GM19023 (cell line): ENCODE results near the gene APOOL.
"Not testable (repeated sequence)": the region's sequence is repeated elsewhere in the genome, so short reads cannot be mapped to it uniquely, and the experiment has no call there.

Experiments used
- ATAC-seq: cut with Tn5 transposase; IDR thresholded peaks from one replicate; pipeline ENCODE4 v1.9.1; 2021; ENCODE audit warnings: mild to moderate bottlenecking, moderate library complexity; ENCODE audit not compliant: unreplicated experiment

The APOOL gene

GRCh38 chrX:85003655-85004244, at the start of gene APOOL:
Gene APOOL, plus strand, starts transcription at chrX:85003877. Its CDS starts 36 bp downstream, at chrX:85003913.
- ATAC-seq = peak; percentile 99

DNA sequence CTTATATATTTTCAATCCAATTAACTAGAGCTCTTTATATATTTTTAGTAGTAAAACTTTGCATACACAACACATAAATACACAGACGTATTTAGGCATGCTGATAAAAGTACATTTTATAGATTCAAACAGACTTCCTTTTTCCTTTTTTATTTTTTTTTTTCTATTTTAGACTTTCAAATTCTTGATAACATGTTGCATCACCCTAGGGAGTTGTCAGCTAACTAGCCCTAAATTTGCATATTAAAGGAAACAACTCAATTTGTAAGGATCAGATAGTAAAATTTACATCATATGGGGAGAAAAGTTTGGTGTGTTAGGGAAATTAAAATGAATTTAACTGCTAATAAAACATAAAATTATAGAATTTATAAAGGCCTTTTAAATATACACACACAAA, 47.4 kb upstream of the APOOL start:
- ATAC-seq = no peak

DNA sequence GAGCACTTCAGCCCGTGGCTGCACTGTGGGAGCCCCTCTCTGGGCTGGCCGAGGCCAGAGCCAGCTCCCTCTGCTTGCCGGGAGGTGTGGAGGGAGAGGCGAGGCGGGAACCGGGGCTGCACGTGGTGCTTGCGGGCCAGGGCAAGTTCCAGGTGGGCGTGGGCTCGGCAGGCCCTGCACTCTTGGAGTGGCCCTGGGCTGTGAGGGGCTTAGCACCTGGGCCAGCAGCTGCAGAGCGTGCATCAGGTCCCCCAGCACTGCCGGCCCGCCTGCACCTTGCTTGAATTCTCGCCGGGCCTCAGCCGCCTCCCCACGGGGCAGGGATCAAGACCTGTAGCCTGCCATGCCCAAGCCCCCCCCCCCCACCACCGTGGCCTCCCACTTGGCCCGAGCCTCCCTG, 28.9 kb upstream of the APOOL start:
- no peak for ATAC-seq

- not testable (repeated sequence) for ATAC-seq
Measured at GRCh38 chrX:84991739-84992138, 11.9 kb upstream of the APOOL start.

DNA sequence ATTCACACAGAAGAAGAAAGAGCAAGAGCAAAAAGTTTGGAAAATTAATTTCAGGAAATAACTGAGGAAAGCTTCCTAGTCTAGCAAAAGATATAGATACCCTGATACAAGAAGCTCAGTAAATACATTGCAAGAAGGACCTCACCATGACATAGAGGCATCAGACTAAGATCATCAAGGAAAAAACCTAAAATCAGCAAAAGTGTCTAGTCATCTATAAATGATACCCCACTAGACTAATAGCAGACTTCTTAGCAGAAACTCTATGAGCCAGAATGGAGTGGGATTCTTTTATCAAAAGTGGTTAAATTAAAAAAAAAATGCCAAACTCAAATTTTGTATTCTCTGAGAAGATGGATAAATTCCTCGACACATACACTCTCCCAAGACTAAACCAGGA, 10.5 kb upstream of the APOOL start:
- no peak for ATAC-seq

- ATAC-seq = no peak
Measured at GRCh38 chrX:85001344-85001743, 2.3 kb upstream of the APOOL start.

DNA sequence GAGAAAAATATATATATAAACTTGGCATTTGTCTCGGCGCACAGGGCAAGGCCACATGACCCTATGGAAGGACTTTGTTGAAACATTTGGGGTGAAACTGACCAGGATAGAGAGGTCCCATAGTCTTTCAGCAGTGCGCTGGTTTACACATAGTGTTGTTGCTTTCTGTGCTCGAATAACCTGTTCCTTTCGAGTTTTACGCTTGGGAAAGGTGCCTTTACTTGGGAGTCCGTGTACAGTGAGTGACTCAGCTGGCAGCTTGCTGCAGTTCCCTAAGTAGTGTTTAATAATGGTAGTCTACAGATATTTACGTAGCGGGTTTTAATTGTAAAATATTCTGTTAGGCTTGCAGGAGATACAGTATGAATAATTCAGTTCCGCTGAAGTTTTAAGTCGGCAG, 578 bp downstream of the APOOL start:
- no peak for ATAC-seq

GRCh38 chrX:85012098-85012497, 8.4 kb downstream of the APOOL start:
- ATAC-seq = no peak

DNA sequence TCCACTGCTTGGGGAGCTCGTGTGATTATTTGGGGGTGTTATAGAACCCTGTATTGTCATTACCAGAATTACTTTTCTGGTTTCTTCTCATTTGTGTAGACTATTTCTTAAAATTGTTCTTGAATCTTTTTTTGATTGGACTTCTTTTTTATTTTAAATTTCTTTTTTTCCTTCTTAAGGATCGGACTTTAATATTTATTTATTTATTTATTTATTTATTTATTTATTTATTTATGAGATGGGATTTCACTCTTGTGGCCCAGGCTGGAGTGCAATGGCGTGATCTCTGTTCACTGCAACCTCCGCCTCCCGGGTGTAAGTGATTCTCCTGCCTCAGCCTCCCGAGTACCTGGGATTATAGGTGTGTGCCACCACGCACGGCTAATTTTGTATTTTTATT, 11.7 kb downstream of the APOOL start:
- not testable (repeated sequence) for ATAC-seq

DNA sequence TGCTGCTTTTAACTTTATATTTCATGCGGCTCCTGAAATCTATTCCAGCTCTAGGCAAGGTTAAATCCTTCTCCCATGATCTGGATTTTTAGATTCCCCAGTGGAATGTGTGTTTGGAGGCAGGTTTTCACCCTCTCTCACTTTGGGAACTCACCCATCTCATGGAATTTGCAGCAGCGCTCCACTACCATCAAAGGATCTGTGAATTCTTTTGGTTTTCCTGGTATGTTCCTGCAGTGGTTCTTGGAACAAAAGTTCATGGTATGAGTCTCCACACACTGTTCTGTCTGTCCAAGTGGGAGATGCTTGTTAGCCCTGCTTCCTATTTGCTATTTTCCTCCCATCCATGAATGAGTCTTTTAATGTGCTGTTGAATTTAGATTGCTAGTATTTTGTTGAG, 14.0 kb downstream of the APOOL start:
- ATAC-seq = no peak

DNA sequence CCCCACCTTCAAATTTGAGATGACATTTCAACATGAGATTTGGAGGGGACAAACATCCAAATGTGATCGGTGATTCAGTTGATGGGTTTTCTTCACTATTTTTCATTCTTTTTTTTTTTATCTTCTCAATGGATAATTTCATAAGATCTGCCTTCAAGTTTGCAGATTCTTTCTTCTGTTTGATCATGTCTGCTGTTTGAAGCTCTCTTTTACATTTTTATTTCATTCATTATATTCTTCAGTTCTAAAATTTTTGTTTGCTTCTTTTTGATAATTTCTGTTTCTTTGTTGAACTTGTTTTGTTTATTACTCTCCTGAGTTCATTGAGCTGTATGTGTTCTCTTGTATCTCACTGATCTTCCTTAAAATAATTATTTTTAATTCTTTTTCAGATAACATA, 14.8 kb downstream of the APOOL start:
- ATAC-seq = no peak

DNA sequence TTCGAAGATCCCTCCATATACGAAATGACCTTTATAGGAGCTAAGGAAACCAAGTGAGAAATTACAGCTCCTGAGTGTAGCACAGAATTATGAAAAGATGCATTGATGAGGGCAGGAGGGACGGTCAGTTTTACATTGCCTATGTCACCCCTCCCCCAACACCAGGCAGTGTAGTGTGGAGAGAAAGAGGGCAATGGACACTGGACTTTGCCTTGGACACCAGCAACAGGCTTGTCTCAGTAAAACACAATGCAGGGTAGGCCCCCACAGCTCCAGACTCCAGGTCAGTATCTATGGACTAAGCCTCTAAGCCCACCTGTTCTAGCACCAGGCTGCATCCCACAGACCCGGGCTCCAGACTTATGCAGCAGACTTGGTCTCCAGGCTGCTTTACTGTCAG, 16.5 kb downstream of the APOOL start:
- no peak for ATAC-seq

- no peak for ATAC-seq
Measured at GRCh38 chrX:85024044-85024443, 20.4 kb downstream of the APOOL start.

- no peak for ATAC-seq
Measured at GRCh38 chrX:85024562-85024961, 20.9 kb downstream of the APOOL start.

DNA sequence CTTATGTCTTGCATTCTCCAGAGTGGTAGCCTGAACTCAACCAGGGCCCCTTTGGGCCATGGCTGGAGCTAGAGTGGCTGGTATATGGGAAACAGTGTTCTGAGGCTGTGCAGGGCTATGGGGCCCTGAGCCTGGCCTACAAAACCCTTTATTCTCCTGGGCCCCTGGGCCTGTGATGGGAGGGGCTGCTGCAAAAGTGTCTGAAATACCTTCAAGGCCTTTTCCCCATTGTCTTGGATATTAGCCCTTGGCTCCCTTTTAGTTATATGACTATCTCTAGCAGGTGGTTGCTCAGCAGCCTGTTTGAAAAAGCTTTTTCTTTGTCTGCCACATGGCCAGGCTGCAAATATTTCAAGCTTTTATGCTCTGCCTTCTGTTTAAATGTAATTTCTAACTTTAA, 22.5 kb downstream of the APOOL start:
- no peak for ATAC-seq

DNA sequence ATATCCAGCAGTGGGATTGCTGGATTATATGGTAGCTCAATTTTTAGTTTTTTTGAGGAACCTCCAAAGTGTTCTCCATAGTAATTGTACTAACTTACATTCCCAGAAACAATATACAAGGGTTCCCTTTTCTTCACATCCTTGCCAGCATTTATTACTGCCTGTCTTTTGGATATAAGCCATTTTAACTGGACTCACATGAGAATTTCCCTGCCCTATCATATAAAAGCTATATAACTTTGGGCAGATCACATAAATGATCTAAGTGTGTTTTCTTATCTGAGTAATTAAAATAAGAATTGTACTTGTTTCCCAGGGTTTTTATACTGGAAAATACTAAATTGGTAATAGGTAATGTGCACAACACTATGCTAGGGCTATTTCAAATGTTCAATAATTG, 25.4 kb downstream of the APOOL start:
- ATAC-seq = no peak

DNA sequence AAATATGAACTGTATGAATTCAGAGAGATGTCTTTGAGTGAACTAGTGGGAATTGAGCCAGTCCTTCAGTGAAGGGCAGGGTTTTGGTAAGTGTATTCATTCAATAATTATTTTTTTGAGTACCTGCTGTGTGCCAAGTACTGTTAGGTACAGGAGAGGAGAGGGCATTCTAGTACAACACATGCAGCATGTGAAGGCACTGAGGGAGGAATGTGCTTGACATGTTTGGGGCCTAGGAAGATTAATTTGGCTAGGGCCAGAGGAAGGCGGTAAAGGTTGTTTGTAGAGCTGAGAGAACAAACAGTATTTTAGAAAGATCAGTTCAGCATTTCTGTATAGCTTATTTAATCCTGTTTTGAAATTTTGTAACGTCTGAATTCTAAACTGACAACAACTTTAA, 27.8 kb downstream of the APOOL start:
- ATAC-seq = no peak

GRCh38 chrX:85037114-85037513, 33.4 kb downstream of the APOOL start:
- no peak for ATAC-seq

DNA sequence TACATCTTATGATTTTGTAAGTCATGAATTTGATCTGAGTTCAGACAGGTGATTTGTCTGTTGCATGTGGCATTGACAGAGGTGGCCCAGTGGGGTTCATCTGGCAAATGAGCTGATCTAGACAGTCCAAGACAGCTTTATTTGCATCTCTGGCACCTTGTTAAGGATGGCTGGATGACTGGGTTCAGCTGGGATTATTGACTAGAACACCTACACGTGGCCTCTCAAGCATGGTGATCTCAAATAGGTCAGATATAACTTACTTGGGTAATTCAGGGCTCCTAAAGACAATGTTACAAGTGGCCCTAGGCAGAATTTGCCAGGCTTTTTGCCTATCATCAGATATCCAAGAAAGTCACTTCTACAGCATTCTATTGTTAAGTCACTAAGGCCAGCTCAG, 48.0 kb downstream of the APOOL start:
- ATAC-seq = no peak

- no peak for ATAC-seq
Measured at GRCh38 chrX:85052205-85052604, 48.5 kb downstream of the APOOL start.

GRCh38 chrX:85052636-85053343, 49.1 kb downstream of the APOOL start:
- no peak for ATAC-seq

DNA sequence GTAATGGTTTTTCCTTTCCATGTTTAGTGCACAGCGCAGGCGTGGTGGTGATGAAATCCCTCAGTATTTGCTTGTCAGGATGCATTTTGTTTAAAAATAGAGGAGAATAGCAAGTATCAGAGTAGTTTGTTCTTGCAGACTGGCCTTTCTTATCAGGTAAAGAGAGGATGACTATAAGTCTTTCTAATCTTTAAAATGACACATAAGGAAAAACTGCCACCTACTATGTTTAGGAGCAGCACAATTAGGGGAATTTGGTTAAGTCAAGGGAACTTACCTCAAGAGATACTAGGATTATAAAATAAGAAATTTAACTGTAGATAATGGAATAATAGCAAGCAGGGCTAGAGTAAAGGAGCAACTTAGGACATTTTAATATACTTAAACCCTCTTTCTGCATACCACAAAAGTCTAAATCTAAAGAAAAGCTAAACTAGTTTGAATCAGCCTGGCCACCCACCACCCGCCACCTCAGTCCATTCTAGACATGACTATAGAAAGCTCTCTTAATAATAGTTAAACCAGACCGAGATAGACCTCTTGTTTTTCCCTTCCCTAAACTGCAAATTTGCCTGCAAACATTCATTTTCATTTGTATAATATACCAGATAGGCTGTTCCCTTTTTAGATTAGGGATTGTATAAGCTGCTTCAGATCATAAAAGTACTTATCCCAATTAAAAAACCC, 62.0 kb downstream of the APOOL start:
- ATAC-seq = peak; percentile 58
